Measurements from ENCODE around the gene ICA1. TPM values are rescaled to one million over a fixed set of nuclear protein-coding genes. Genes with fewer than 3 reads are reported as not detected.

The ICA1 gene
- total and polyA plus RNA-seq, 4 donors: 1.4 to 22.7 (median 8.1) TPM

DNA sequence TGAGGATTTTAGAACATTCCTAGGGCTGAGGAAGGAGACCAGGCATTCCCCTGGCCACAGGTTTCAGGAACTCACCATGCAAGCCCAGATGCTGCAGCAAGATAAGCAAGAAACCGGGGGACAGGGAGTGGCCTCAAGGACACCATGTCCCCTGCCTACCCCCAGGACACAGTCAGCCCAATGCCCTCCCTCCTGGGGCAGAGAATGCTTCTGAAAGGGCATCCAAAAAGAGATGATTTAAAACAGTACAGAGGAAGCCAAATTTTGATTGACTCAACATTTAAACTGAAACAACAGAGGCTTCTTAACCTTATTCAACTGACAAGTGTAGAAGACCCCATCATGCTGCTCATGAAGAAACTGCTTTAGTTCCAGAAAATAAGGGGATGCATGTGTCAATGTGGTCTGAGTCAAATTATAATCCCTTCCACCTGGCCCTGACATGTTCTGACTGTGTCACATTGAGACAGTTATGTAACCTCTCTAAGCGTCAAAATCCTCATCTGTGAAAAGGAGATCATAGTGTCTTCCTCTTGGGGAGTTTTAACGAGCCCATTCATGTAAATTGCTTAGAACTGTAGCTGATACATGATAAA is 60.0 kb downstream of the ICA1 start:
- Histone ChIP-seq H3K9me3 (ENCODE audit: control insufficient read depth in 4 of 4, low read length in 3 of 4) (no peaks in the 10 kb centered on the region), H3K27me3 (ENCODE audit: control insufficient read depth in 4 of 4, insufficient read depth in 4 of 4, low read length in 3 of 4) (no peaks in the 10 kb centered on the region), H3K4me1 (ENCODE audit: control insufficient read depth in 4 of 4, insufficient read depth in 4 of 4, low read length in 3 of 4) (no peaks in the 10 kb centered on the region), H3K4me3 (ENCODE audit: low read depth in 1 of 3, low read length in 3 of 3) (no peak overlapping the region), H3K36me3 (ENCODE audit: control insufficient read depth in 4 of 4, insufficient read depth in 3 of 4, low read depth in 1 of 4, low read length in 3 of 4) (peaks cover 0 to 3% (median 0%) of the 10 kb centered on the region in 4 donors), H3K27ac (ENCODE audit: low read depth in 1 of 2, low read length in 2 of 2) (no peak overlapping the region), H3K9ac (ENCODE audit: low read depth in 1 of 2, low read length in 2 of 2) (no peak overlapping the region)
- WGBS: 77% methylated on average over 3 of the region's 3 CpGs
- TF ChIP-seq GABPA (IDR thresholded peaks at IDR 0.05 in 1 of 2, conservative IDR thresholded peaks at IDR 0.05 in 1 of 2): no peak
- TF ChIP-seq NR2F2 (IDR thresholded peaks at IDR 0.05): no peak
- TF ChIP-seq, protein P1, sequence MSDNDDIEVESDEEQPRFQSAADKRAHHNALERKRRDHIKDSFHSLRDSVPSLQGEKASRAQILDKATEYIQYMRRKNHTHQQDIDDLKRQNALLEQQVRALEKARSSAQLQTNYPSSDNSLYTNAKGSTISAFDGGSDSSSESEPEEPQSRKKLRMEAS (IDR thresholded peaks at IDR 0.05): no peak
- TF ChIP-seq TAF1 (conservative IDR thresholded peaks at IDR 0.05): no peak
- TF ChIP-seq, protein P2, sequence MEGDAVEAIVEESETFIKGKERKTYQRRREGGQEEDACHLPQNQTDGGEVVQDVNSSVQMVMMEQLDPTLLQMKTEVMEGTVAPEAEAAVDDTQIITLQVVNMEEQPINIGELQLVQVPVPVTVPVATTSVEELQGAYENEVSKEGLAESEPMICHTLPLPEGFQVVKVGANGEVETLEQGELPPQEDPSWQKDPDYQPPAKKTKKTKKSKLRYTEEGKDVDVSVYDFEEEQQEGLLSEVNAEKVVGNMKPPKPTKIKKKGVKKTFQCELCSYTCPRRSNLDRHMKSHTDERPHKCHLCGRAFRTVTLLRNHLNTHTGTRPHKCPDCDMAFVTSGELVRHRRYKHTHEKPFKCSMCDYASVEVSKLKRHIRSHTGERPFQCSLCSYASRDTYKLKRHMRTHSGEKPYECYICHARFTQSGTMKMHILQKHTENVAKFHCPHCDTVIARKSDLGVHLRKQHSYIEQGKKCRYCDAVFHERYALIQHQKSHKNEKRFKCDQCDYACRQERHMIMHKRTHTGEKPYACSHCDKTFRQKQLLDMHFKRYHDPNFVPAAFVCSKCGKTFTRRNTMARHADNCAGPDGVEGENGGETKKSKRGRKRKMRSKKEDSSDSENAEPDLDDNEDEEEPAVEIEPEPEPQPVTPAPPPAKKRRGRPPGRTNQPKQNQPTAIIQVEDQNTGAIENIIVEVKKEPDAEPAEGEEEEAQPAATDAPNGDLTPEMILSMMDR (IDR thresholded peaks at IDR 0.05; ENCODE audit: low read depth, low read length, missing input control): no peak
- no peak for TF ChIP-seq HNF4A (conservative IDR thresholded peaks at IDR 0.05)
- TF ChIP-seq EGR1 (IDR thresholded peaks at IDR 0.05; ENCODE audit: low read depth in 2 of 2): no peak
- TF ChIP-seq, protein P3, sequence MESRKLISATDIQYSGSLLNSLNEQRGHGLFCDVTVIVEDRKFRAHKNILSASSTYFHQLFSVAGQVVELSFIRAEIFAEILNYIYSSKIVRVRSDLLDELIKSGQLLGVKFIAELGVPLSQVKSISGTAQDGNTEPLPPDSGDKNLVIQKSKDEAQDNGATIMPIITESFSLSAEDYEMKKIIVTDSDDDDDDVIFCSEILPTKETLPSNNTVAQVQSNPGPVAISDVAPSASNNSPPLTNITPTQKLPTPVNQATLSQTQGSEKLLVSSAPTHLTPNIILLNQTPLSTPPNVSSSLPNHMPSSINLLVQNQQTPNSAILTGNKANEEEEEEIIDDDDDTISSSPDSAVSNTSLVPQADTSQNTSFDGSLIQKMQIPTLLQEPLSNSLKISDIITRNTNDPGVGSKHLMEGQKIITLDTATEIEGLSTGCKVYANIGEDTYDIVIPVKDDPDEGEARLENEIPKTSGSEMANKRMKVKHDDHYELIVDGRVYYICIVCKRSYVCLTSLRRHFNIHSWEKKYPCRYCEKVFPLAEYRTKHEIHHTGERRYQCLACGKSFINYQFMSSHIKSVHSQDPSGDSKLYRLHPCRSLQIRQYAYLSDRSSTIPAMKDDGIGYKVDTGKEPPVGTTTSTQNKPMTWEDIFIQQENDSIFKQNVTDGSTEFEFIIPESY (IDR thresholded peaks at IDR 0.05): no peak
- TF ChIP-seq YY1 (IDR thresholded peaks at IDR 0.05): no peak
- no peak for TF ChIP-seq RAD21 (IDR thresholded peaks at IDR 0.05)
- no peak for TF ChIP-seq SP1 (IDR thresholded peaks at IDR 0.05)
- TF ChIP-seq, protein P4, sequence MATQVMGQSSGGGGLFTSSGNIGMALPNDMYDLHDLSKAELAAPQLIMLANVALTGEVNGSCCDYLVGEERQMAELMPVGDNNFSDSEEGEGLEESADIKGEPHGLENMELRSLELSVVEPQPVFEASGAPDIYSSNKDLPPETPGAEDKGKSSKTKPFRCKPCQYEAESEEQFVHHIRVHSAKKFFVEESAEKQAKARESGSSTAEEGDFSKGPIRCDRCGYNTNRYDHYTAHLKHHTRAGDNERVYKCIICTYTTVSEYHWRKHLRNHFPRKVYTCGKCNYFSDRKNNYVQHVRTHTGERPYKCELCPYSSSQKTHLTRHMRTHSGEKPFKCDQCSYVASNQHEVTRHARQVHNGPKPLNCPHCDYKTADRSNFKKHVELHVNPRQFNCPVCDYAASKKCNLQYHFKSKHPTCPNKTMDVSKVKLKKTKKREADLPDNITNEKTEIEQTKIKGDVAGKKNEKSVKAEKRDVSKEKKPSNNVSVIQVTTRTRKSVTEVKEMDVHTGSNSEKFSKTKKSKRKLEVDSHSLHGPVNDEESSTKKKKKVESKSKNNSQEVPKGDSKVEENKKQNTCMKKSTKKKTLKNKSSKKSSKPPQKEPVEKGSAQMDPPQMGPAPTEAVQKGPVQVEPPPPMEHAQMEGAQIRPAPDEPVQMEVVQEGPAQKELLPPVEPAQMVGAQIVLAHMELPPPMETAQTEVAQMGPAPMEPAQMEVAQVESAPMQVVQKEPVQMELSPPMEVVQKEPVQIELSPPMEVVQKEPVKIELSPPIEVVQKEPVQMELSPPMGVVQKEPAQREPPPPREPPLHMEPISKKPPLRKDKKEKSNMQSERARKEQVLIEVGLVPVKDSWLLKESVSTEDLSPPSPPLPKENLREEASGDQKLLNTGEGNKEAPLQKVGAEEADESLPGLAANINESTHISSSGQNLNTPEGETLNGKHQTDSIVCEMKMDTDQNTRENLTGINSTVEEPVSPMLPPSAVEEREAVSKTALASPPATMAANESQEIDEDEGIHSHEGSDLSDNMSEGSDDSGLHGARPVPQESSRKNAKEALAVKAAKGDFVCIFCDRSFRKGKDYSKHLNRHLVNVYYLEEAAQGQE (IDR thresholded peaks at IDR 0.05): no peak
- no peak for TF ChIP-seq FOXA1 (IDR thresholded peaks at IDR 0.05)
- TF ChIP-seq HNF4G (IDR thresholded peaks at IDR 0.05): no peak
- TF ChIP-seq, protein P5, sequence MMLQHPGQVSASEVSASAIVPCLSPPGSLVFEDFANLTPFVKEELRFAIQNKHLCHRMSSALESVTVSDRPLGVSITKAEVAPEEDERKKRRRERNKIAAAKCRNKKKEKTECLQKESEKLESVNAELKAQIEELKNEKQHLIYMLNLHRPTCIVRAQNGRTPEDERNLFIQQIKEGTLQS (IDR thresholded peaks at IDR 0.05): no peak
- DNase-seq (ENCODE audit: low spot score): no peak

DNA sequence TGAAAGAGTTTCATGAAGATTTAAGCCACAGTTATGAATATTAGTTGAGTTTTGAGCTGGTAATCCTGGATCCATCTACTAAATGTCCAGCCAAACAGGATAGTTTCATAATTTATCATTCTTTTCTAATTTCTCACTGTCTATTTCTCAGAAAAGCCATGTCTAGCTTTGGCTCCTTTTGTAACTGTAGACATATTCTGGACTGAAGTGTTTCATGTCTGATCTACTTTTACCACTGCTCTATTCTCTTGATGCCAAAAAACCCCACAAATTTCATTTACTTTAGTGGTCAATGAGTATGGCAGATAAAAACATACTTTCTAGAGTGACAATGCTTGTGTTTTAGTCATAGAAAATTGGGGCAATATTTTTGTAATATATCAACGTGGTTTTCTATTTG is 61.2 kb downstream of the ICA1 start:
- Histone ChIP-seq H3K9me3 (ENCODE audit: control insufficient read depth in 4 of 4, low read length in 3 of 4) (no peaks in the 10 kb centered on the region), H3K36me3 (ENCODE audit: control insufficient read depth in 4 of 4, insufficient read depth in 3 of 4, low read depth in 1 of 4, low read length in 3 of 4) (peaks cover 0 to 3% (median 0%) of the 10 kb centered on the region in 4 donors), H3K27ac (ENCODE audit: low read depth in 1 of 2, low read length in 2 of 2) (no peak overlapping the region), H3K4me3 (ENCODE audit: low read depth in 1 of 3, low read length in 3 of 3) (no peak overlapping the region), H3K9ac (ENCODE audit: low read depth in 1 of 2, low read length in 2 of 2) (no peak overlapping the region), H3K4me1 (ENCODE audit: control insufficient read depth in 4 of 4, insufficient read depth in 4 of 4, low read length in 3 of 4) (no peaks in the 10 kb centered on the region), H3K27me3 (ENCODE audit: control insufficient read depth in 4 of 4, insufficient read depth in 4 of 4, low read length in 3 of 4) (no peaks in the 10 kb centered on the region)
- no peak for DNase-seq (ENCODE audit: low spot score)
- TF ChIP-seq YY1 (IDR thresholded peaks at IDR 0.05) (no peak), FOXA2 (IDR thresholded peaks at IDR 0.05) (no peak), GABPA (IDR thresholded peaks at IDR 0.05 in 1 of 2, conservative IDR thresholded peaks at IDR 0.05 in 1 of 2) (no peak), RAD21 (IDR thresholded peaks at IDR 0.05) (no peak), HNF4G (IDR thresholded peaks at IDR 0.05) (no peak)
- TF ChIP-seq, protein P5 (IDR thresholded peaks at IDR 0.05): no peak
- TF ChIP-seq, protein P1 (IDR thresholded peaks at IDR 0.05): no peak
- 81% methylated on average over 1 of the region's 1 CpG for WGBS
